Endothelial cell of umbilical vein (primary cell): Measurements from ENCODE around the gene CGB3. TPM values are rescaled to one million over a fixed set of nuclear protein-coding genes. Genes with fewer than 3 reads are reported as not detected.
A peak's percentile ranks its signal among the peaks of the same experiment; 100 is the strongest.
"Not testable (repeated sequence)": the region's sequence is repeated elsewhere in the genome, so short reads cannot be mapped to it uniquely, and the experiment has no call there.

Experiments
- Bru-seq: library from RNA; stranded (reverse); fragments of 400-500 nt; gene quantifications from one replicate; lab custom pipeline; 2021; lab: Mats Ljungman, UMichigan
- BruChase-seq, 2 experiments: library from RNA; stranded (reverse); fragments of 400-500 nt; gene quantifications; one replicate each; lab custom pipeline; 2021; lab: Mats Ljungman, UMichigan
- BruUV-seq: library from RNA; stranded (reverse); fragments of 400-500 nt; replicated peaks from 2 replicates; lab custom pipeline; 2021; lab: Mats Ljungman, UMichigan
- CTCF ChIA-PET: fragments of 300-600, 350-600 bp; sonication (Branson Sonifier 250); formaldehyde crosslinking; loops from one replicate; lab custom pipeline; 2021; ENCODE audit warnings: antibody characterized with exemption, inconsistent platforms; lab: Charles Lee
- POLR2A ChIA-PET: fragments of 300-600, 350-600 bp; sonication (Branson Sonifier 250); formaldehyde crosslinking; loops from one replicate; lab custom pipeline; 2021; ENCODE audit warnings: antibody characterized with exemption, inconsistent platforms; lab: Charles Lee
- DNase-seq: peaks from one replicate; pipeline ENCODE4 v3.0.0-alpha.2; 2011; ENCODE audit warnings: low read depth, low spot score
- FAIRE-seq: peaks from 2 replicates; lab custom pipeline; 2011; peaks lifted over from hg19 to GRCh38; lab: Jason Lieb, UNC
- H2AFZ ChIP-seq: 2 replicates; pipeline ENCODE4 v1.6.0; 2012; ENCODE audit warnings: low read depth, low read length, control low read depth, inconsistent platforms
- H3K27ac ChIP-seq: 2 replicates; pipeline ENCODE4 v1.5.1; 2011; ENCODE audit warnings: low read depth, mild to moderate bottlenecking, control low read depth, low read length, moderate library complexity; ENCODE audit not compliant: insufficient read depth
- H3K27me3 ChIP-seq, 2 experiments: 2 replicates each; pipeline versions ENCODE4 v1.6.0 to v1.6.1; 2011; ENCODE audit warnings: low read length in 2 of 2, mixed read lengths in 1 of 2; ENCODE audit not compliant: control insufficient read depth in 2 of 2, insufficient read depth in 2 of 2
- H3K36me3 ChIP-seq, 2 experiments: 2 replicates in 1 of 2; 3 replicates in 1 of 2; pipeline ENCODE4 v1.5.1; 2011; ENCODE audit warnings: low read length in 2 of 2, mild to moderate bottlenecking in 1 of 2, moderate library complexity in 1 of 2; ENCODE audit not compliant: control insufficient read depth in 2 of 2, insufficient read depth in 2 of 2; ENCODE audit errors: extremely low read depth in 1 of 2
- H3K4me1 ChIP-seq: 3 replicates; pipeline ENCODE4 v1.5.1; 2011; ENCODE audit warnings: mild to moderate bottlenecking, low read length; ENCODE audit not compliant: control insufficient read depth, insufficient read depth; ENCODE audit errors: extremely low read depth
- H3K4me2 ChIP-seq: 2 replicates; pipeline ENCODE4 v1.6.1; 2011; ENCODE audit warnings: low read length, control low read depth, mixed read lengths; ENCODE audit not compliant: insufficient read depth
- H3K4me3 ChIP-seq, 3 experiments: fragments of 200-600 bp in 1 of 3; sonication (generic), shearing (Covaris generic) in 1 of 3; replicated peaks in 1 of 3; 2 replicates each; pipeline ENCODE4 v1.5.1; 2011 to 2016; ENCODE audit warnings: control low read depth in 3 of 3, low read length in 3 of 3, mild to moderate bottlenecking in 2 of 3, inconsistent platforms in 1 of 3, low read depth in 1 of 3, moderate library complexity in 1 of 3; ENCODE audit not compliant: insufficient read depth in 1 of 3
- H3K79me2 ChIP-seq: 2 replicates; pipeline ENCODE4 v1.6.0; 2012; ENCODE audit warnings: low read length, inconsistent platforms; ENCODE audit not compliant: control insufficient read depth, insufficient read depth
- H3K9ac ChIP-seq: replicated peaks from 2 replicates; pipeline ENCODE3; 2011; ENCODE audit warnings: low read length, control low read depth; ENCODE audit not compliant: insufficient read depth; ENCODE audit errors: extremely low read depth
- H3K9me1 ChIP-seq: replicated peaks from 3 replicates; pipeline ENCODE4 v1.6.0; 2011; ENCODE audit warnings: mild to moderate bottlenecking, low read length; ENCODE audit not compliant: control insufficient read depth, insufficient read depth; ENCODE audit errors: extremely low read depth
- H3K9me3 ChIP-seq: replicated peaks from 2 replicates; pipeline ENCODE4 v1.5.1; 2012; ENCODE audit warnings: low read length, inconsistent platforms; ENCODE audit not compliant: control insufficient read depth, insufficient read depth
- H4K20me1 ChIP-seq: replicated peaks from 2 replicates; pipeline ENCODE3; 2011; ENCODE audit warnings: mild to moderate bottlenecking, low read length; ENCODE audit not compliant: control insufficient read depth, insufficient read depth; ENCODE audit errors: extremely low read depth
- EZH2 ChIP-seq: IDR thresholded peaks from 2 replicates; pipeline ENCODE4 v1.6.1; 2012; ENCODE audit warnings: borderline replicate concordance, low read depth, mild to moderate bottlenecking, moderate library complexity, low read length, inconsistent platforms; ENCODE audit not compliant: severe bottlenecking
- GATA2 ChIP-seq: IDR thresholded peaks from 2 replicates; pipeline ENCODE4 v1.7.0; 2011; ENCODE audit warnings: low read depth, mild to moderate bottlenecking, moderate library complexity, mixed read lengths, low read length; ENCODE audit not compliant: insufficient read length, insufficient read depth
- JUN ChIP-seq: IDR thresholded peaks from 2 replicates; pipeline ENCODE4 v1.6.1; 2011; ENCODE audit warnings: borderline replicate concordance, low read depth; ENCODE audit not compliant: insufficient read length, insufficient read depth
- POLR2A ChIP-seq: IDR thresholded peaks from 2 replicates; pipeline ENCODE4 v1.6.1; 2012; ENCODE audit warnings: low read depth, mild to moderate bottlenecking, control low read depth, low read length
- POLR2AphosphoS5 ChIP-seq: IDR thresholded peaks from 2 replicates; pipeline ENCODE4 v1.6.1; 2012; ENCODE audit warnings: low read depth, mild to moderate bottlenecking, control low read depth, low read length, moderate library complexity; ENCODE audit not compliant: insufficient read depth
- dilution Hi-C: fragments of 300-500 bp; cut with MboI; formaldehyde crosslinking; loops from one replicate; pipeline ENCODE4 v1.15.0; 2019; ENCODE audit warnings: low sequenced_read_pairs; ENCODE audit not compliant: extremely low pct_ligation_motif_present
- intact Hi-C: fragments of 100-400 bp; cut with micrococcal nuclease; formaldehyde crosslinking; loops from one replicate; pipeline ENCODE4 v1.10.0; 2022
- long read RNA-seq: library from polyadenylated mRNA; stranded (forward); transcript quantifications from one replicate; pipeline ENCODE4 v2.0.0, GENCODE V29; 2021
- polyA minus RNA-seq, 3 experiments: library from RNA; depleted of rRNA, polyadenylated mRNA; stranded (reverse); fragments of >200 nt; gene quantifications; 1 replicate in 1 of 3; 2 replicates in 2 of 3; pipeline ENCODE4 v1.2.3, GENCODE V29; 2011
- polyA plus RNA-seq, 4 experiments: library from polyadenylated mRNA; depleted of rRNA in 3 of 4; stranded (reverse) in 3 of 4; unstranded in 1 of 4; fragments of >200 nt; gene quantifications; 2 replicates each; pipeline versions ENCODE4 v1.2.1 to v1.2.3, GENCODE V29; 2011 to 2012; ENCODE audit warnings: missing spikeins in 1 of 4
- total RNA-seq: library from RNA; stranded (reverse); gene quantifications from 2 replicates; pipeline ENCODE4 v1.2.3, GENCODE V29; 2021
- TF ChIP-seq, protein P1 (sequence below): IDR thresholded peaks from 2 replicates; pipeline ENCODE4 v1.6.1; 2011; ENCODE audit not compliant: insufficient read depth, insufficient read length
- TF ChIP-seq, protein P2 (sequence below), 2 donors: IDR thresholded peaks; 1 replicate in 1 of 2; 2 replicates in 1 of 2; pipeline ENCODE4 v1.5.1; 2011; ENCODE audit warnings: low read length in 2 of 2, mild to moderate bottlenecking in 2 of 2, moderate library complexity in 2 of 2, control low read depth in 1 of 2, inconsistent platforms in 1 of 2, low read depth in 1 of 2; ENCODE audit not compliant: insufficient read depth in 1 of 2; ENCODE audit errors: extremely low read depth in 1 of 2

CGB3 gene
- total RNA-seq (not detected in 2 replicates), polyA plus RNA-seq (not detected in 2 replicates), polyA minus RNA-seq (not detected in 2 replicates), Bru-seq, nascent RNA (not detected), BruChase-seq, experiment 1, labeled RNA remaining after a 6-hour chase (not detected), BruChase-seq, experiment 2, labeled RNA remaining after a 2-hour chase (not detected)
- polyA plus RNA-seq (2011; cell fraction: cytosol; rRNA removed) = not detected in 2 replicates
- polyA plus RNA-seq (2011; cell fraction: nucleus; rRNA removed) = not detected in 2 replicates
- not detected in 2 replicates for polyA plus RNA-seq (2012)
- not detected for polyA minus RNA-seq (2011; cell fraction: cytosol; rRNA and poly(A)+ RNA removed)
- not detected in 2 replicates for polyA minus RNA-seq (2011; cell fraction: nucleus; rRNA and poly(A)+ RNA removed)
- long read RNA-seq = 0 reads

DNA sequence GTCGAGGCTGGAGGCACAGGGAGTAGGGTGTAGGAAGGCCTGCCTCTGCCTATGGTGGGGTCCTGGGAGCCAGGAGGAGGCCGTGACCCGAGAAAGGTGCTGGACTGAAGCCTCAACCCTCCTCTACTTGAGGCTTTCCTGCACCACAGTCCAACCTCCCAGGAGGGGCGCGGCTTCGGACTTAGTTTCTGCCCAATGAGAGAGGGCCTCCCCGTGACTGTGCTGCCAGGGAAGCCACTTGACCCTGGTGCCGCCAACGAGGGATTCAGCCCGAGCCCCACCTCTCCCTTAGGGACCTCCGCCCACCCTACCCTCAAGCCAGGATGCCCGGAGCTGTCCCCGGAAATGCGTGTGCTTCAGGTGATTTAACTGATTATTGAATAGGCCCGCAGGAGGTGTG lies at the start of gene CGB3:
Gene CGB3, minus strand, starts transcription at position 101 of the 400 bp plus-strand sequence. CDS start 362 bp downstream, outside the sequence.
- POLR2A ChIA-PET, DNase-seq, H3K27me3 ChIP-seq, H3K9ac ChIP-seq, H4K20me1 ChIP-seq, intact Hi-C loops, H3K9me3 ChIP-seq, H2AFZ ChIP-seq, H3K4me3 ChIP-seq, H3K27ac ChIP-seq, CTCF ChIA-PET, BruUV-seq, FAIRE-seq, H3K4me1 ChIP-seq, H3K79me2 ChIP-seq, dilution Hi-C loops, H3K9me1 ChIP-seq, H3K4me2 ChIP-seq, H3K36me3 ChIP-seq: not testable (repeated sequence)

DNA sequence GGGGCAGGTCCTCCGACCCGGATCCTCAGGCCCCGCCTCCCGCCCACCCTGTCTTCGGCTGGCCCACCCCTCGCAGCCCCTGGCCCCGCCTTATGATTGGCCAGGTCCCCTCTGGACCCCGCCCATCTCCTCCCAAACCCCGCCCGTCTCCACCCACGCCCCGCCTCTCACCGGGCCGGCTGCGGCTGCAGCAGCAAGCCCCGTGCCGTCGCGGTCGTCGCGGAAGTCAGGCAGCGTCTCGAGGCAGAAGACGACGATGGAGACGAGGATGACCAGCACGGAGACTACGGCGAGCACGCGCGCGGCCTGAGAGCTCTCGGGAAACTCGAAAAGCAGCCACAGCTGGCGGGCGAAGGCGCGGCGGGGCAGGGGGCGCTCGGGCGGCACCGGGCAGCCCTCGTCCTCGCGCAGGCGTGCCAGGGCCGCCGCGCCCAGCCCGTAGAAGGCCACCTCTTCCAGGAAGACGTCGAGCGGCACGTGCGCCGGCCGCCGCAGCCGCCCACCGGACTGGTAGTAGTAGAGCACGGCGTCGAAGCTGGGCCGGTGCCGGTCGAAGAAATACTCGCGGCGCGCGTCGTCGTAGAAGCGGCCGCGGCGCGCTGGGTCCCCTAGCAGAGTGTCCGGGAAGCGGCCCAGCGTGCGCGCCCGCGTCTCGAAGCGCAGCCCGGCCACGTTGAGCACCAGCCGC lies 47.9 kb upstream of the CGB3 start:
- no peak for DNase-seq
- H3K4me1 ChIP-seq = no peaks in the 10 kb centered on the region
- no peaks in the 10 kb centered on the region for H3K9me1 ChIP-seq
- no peaks in the 10 kb centered on the region for H3K36me3 ChIP-seq
- H3K27ac ChIP-seq = no peak overlapping the region
- no peak overlapping the region for H3K9ac ChIP-seq
- H2AFZ ChIP-seq = peak overlapping the region; percentile 73
- peaks cover 27 to 35% of the 10 kb centered on the region in 2 experiments for H3K27me3 ChIP-seq
- H3K9me3 ChIP-seq = no peaks in the 10 kb centered on the region
- H3K79me2 ChIP-seq = no peaks in the 10 kb centered on the region
- no peak overlapping the region for H3K4me3 ChIP-seq
- TF ChIP-seq JUN (no peak), EZH2 (peak; percentile 92), POLR2A (no peak), POLR2AphosphoS5 (no peak), GATA2 (no peak)
- TF ChIP-seq, protein P1, sequence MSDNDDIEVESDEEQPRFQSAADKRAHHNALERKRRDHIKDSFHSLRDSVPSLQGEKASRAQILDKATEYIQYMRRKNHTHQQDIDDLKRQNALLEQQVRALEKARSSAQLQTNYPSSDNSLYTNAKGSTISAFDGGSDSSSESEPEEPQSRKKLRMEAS = no peak
- TF ChIP-seq, protein P2, sequence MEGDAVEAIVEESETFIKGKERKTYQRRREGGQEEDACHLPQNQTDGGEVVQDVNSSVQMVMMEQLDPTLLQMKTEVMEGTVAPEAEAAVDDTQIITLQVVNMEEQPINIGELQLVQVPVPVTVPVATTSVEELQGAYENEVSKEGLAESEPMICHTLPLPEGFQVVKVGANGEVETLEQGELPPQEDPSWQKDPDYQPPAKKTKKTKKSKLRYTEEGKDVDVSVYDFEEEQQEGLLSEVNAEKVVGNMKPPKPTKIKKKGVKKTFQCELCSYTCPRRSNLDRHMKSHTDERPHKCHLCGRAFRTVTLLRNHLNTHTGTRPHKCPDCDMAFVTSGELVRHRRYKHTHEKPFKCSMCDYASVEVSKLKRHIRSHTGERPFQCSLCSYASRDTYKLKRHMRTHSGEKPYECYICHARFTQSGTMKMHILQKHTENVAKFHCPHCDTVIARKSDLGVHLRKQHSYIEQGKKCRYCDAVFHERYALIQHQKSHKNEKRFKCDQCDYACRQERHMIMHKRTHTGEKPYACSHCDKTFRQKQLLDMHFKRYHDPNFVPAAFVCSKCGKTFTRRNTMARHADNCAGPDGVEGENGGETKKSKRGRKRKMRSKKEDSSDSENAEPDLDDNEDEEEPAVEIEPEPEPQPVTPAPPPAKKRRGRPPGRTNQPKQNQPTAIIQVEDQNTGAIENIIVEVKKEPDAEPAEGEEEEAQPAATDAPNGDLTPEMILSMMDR (IDR thresholded peaks at IDR 0.05; ENCODE audit: extremely low read depth in 1 of 2, insufficient read depth in 1 of 2, low read depth in 1 of 2, low read length in 2 of 2) = no peak
- no TSS peak for BruUV-seq
- intact Hi-C loops = no loop called here
- FAIRE-seq = no peak
- ChIA-PET CTCF (no interaction called here), POLR2A (no interaction called here)
- H4K20me1 ChIP-seq = no peaks in the 10 kb centered on the region
- H3K4me2 ChIP-seq = no peak overlapping the region
- dilution Hi-C loops = no loop called here
